8988T (cell line): Measurements from ENCODE around the gene STAT5B.

Experiments used
- DNase-seq: peaks from one replicate; pipeline ENCODE4 v3.0.0; 2011

STAT5B gene

GRCh38 chr17:42167807-42168206, 108.4 kb downstream of the STAT5B start:
- no peak for DNase-seq

DNA sequence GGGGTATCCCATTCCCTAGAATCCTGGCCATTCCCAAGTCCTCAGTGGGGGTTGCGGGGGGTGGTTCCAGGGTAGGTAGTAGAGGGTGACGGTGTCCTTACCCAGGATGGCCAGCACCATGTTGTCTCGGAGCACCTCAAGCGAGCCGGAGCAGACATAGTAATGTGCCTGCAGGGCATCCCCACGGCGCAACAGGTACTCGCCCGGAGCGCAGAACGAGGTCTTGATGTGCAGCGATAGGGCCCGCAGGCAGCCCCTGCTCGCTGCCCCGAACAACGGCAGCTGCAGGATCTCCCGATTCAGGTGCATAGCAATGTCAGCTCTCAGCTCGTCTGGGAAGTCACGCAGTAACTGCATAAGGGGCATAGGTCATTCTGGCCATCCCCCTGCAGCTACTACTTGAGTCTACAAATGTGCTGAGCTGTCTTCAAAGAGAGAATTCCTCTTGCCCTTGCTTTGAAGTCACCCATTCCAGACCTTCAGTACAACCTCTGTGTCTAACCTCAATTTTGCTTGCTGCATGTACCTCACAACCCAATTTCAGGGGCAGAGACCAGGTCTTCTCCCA, 109.9 kb downstream of the STAT5B start:
- DNase-seq: no peak

GRCh38 chr17:42165751-42166150, 110.4 kb downstream of the STAT5B start:
- no peak for DNase-seq

DNA sequence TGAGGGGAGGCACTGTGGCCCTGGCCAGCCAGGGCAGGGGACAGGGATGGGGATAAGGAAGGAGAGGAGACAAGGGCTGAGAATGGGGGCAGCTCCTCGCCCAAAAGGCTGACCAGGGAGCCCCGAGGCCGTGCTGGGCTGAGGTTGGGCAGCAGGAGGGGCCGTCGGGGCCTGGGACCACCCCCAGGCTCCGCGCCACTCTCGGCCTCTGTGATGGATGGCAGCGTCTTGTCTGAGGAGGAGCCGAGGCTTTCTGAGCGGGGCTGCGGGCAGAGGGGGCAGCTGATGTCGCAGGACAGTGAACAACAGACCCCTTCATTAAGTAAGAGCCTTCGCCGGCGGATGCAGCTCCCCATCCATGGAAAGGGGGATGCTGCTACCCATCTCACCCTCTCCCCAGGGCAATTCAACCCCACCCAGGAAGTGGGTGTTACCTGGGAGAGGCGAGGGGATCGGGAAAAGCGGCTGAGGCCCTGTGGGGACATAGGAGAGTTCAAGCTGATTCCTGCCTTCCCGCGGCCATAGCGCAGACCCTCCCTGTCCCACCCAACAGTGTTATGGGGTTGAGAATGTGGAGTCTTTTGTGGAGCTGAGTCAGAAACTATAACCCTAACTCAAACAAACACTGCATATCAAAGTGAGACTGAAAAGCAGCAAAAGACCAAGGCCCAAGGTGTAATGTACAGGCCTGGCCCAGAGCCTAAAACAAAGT, 112.3 kb downstream of the STAT5B start:
- DNase-seq: no peak

- no peak for DNase-seq
Measured at GRCh38 chr17:42163113-42163512, 113.1 kb downstream of the STAT5B start.

GRCh38 chr17:42160531-42160910, 115.7 kb downstream of the STAT5B start:
- DNase-seq: no peak

- DNase-seq: no peak
Measured at GRCh38 chr17:42159796-42160530, 116.2 kb downstream of the STAT5B start.

DNA sequence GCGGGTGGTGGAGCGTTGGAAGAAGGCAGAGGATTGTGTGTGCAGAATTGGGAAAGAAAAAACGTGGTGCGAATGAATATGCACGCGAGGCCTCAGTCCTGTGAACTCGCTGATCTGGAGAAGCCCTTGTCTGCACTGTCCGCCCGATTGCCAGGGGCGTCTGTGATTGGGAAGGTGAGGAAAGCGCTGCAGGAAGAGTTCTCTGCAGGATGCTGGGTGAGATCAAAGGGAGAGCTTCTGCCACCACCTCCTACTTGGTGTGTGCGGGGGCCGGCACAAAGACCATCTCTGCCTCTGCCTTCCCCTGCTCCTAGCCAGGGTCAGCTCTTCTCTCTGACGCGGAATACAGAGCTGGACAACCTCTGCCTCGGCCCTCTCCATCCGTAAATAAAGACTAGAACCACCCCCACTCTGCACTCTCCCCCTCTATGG, 120.6 kb downstream of the STAT5B start:
- no peak for DNase-seq

DNA sequence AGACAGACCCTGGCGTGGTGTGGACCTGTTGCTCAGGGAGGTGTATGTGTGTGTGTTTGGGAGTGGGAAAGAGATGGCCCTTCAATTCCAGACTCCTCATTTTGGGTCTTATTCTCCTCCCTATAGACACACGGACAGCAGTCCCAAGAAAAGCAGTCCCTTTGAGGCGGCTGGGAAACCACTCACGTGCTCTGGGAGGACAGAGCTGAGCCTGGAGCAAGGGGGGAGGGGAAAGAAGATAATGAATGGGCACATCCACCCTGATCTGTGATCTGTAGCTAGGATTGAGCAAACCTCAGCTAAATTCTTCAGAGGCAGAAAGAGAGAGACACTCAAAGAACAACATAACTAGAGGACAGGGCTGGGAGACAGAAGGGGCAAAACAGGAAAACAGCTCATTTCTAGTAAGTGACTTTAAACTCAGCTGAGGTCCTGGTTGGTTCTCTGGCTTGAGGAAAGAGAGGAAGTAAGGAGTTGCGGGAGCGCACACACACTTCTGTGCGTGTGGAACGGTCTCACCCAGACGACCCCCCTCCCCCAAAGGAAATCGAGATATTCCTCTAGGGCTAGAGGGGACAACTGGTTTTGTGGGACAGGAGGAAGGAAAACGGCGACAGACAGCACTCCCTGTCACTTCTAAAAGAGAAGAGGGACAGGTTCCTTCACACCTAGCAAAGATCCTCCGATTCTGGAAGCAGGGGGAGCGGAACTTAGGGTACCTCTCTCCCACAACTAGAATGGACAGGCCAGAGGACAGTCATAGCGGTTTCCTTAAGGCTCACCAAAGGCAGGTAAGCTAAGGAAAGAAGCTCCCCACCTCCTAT, 122.1 kb downstream of the STAT5B start:
- DNase-seq: no peak
